Measurements from ENCODE around the gene LYL1.

DNA sequence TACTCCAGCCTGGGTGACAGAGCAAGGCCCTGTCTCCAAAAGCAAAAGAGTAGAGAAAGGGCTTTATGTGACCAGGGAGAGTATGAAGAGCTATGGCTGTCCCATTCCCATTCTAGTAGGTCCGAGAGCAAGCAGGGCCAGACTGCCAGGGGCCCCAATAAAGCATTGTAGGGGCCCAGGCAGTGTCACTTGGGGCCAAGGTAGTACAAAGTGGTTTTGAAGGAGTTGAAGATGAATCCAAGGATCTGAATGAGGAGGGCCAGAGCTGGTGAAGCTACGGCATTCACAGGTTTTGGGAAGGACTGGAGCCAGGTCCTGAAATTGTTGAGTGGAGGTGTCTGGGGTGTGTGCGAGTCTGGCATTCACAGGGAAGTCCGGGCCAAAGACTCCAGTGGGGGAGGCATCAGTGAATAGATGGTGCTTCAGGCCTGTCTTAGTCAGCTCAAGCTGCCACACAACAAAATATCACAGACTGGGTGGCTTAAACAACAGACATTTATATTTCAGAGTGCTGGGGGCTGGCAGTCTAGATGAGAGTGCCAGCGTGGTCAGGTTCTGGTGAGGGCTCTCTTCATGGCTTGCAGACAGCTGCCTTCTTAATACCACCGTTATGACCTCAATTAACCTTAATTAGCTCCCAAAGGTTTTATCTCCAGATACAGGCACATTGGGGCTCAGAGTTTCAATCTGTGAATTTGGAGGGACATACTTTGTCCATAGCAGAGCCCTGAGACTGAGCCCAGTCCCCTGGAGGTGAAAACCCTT, 25.3 kb upstream of the LYL1 start:
- TF ChIP-seq, protein P1, sequence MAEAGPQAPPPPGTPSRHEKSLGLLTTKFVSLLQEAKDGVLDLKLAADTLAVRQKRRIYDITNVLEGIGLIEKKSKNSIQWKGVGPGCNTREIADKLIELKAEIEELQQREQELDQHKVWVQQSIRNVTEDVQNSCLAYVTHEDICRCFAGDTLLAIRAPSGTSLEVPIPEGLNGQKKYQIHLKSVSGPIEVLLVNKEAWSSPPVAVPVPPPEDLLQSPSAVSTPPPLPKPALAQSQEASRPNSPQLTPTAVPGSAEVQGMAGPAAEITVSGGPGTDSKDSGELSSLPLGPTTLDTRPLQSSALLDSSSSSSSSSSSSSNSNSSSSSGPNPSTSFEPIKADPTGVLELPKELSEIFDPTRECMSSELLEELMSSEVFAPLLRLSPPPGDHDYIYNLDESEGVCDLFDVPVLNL (CRISPR knock-in tag; IDR thresholded peaks at IDR 0.05; ENCODE audit: low read depth): no peak
- TF ChIP-seq TOE1 (IDR thresholded peaks at IDR 0.05; ENCODE audit: borderline replicate concordance): no peak
- no peak for TF ChIP-seq TOE1 (CRISPR knock-in tag; IDR thresholded peaks at IDR 0.05; ENCODE audit: borderline replicate concordance, low read depth)
- no peak for TF ChIP-seq PHF8 (IDR thresholded peaks at IDR 0.05; ENCODE audit: borderline replicate concordance, low read length)
- no peak for TF ChIP-seq ADNP (tag; IDR thresholded peaks at IDR 0.05)
- peak; percentile 56; the same call in 1 of the 2 replicates for TF ChIP-seq POLR2A (conservative IDR thresholded peaks at IDR 0.05)
- no peak for TF ChIP-seq ATF1 (CRISPR knock-in tag; IDR thresholded peaks at IDR 0.05)
- no peak for TF ChIP-seq ATF1 (tag; IDR thresholded peaks at IDR 0.05)
- no peak for TF ChIP-seq EP300 (IDR thresholded peaks at IDR 0.05; ENCODE audit: low read length)
- TF ChIP-seq JUND (IDR thresholded peaks at IDR 0.05; ENCODE audit: borderline replicate concordance, low read depth, low read length): no peak
- no peak for TF ChIP-seq JUND (tag; IDR thresholded peaks at IDR 0.05; ENCODE audit: borderline replicate concordance, low read depth, low read length)
- TF ChIP-seq, protein P2, sequence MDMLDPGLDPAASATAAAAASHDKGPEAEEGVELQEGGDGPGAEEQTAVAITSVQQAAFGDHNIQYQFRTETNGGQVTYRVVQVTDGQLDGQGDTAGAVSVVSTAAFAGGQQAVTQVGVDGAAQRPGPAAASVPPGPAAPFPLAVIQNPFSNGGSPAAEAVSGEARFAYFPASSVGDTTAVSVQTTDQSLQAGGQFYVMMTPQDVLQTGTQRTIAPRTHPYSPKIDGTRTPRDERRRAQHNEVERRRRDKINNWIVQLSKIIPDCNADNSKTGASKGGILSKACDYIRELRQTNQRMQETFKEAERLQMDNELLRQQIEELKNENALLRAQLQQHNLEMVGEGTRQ (CRISPR knock-in tag; IDR thresholded peaks at IDR 0.05): no peak
- no peak for TF ChIP-seq MEF2D (tag; conservative IDR thresholded peaks at IDR 0.05; ENCODE audit: low read depth)

Data from K562 (cell line).